ENCODE measurements around the gene IL4I1. TPM values are rescaled to one million over a fixed set of nuclear protein-coding genes. Genes with fewer than 3 reads are reported as not detected.

The IL4I1 gene
- polyA plus RNA-seq, 3 donors, result 5.6 to 7.6 (median 7.0) TPM

GRCh38 chr19:49890349-49891311 lies 6.1 kb downstream of the IL4I1 start:
- Histone ChIP-seq H3K9ac (ENCODE audit: insufficient read depth, low read length, poor library complexity, severe bottlenecking) (no peak overlapping the region), H2AFZ (ENCODE audit: insufficient read depth, low read depth, low read length, poor library complexity, severe bottlenecking) (peak overlapping the region; percentile 63), H4K20me1 (ENCODE audit: insufficient read depth, low read length) (peaks cover 15% of the 10 kb centered on the region), H3K36me3 (replicated peaks in 1 of 2; ENCODE audit: control insufficient read depth in 1 of 2, insufficient read depth in 2 of 2, low read length in 2 of 2) (no peaks in the 10 kb centered on the region), H3K4me3 (replicated peaks in 1 of 3; ENCODE audit: low read depth in 2 of 3, low read length in 3 of 3) (peak overlapping the region; percentile 5 to 65 (median 16)), H3K27me3 (ENCODE audit: control insufficient read depth in 2 of 2, insufficient read depth in 2 of 2, low read length in 2 of 2) (peaks cover 0 to 9% of the 10 kb centered on the region in 2 donors), H3K79me2 (ENCODE audit: insufficient read depth, low read length) (no peaks in the 10 kb centered on the region), H3K4me2 (replicated peaks; ENCODE audit: extremely low read depth, low read length, poor library complexity, severe bottlenecking) (peak overlapping the region; percentile 81), H3K9me3 (replicated peaks in 1 of 2; ENCODE audit: control insufficient read depth in 1 of 2, insufficient read depth in 1 of 2, low read length in 2 of 2) (no peaks in the 10 kb centered on the region), H3K27ac (ENCODE audit: low read depth in 1 of 2, low read length in 2 of 2) (no peak overlapping the region), H3K4me1 (ENCODE audit: control insufficient read depth in 1 of 2, insufficient read depth in 2 of 2, low read length in 2 of 2) (peaks cover 21 to 23% of the 10 kb centered on the region in 2 donors)
- Mint-ChIP-seq H3K27ac (peak overlapping the region in 5 of 7 donors; percentile 24 to 78 (median 46)), H3K4me3 (peak overlapping the region; percentile 75 to 82), H3K36me3 (peaks cover 19 to 31% of the 10 kb centered on the region in 2 donors), H3K27me3 (ENCODE audit: low read depth in 3 of 3) (peaks cover 19 to 48% (median 30%) of the 10 kb centered on the region in 3 donors), H3K9me3 (peaks cover 0 to 7% (median 0%) of the 10 kb centered on the region in 7 donors), H3K4me1 (peaks cover 27% of the 10 kb centered on the region)
- intact Hi-C loops (cut with micrococcal nuclease), result no loop called here
- no peak for DNase-seq
- WGBS (ENCODE audit: insufficient coverage), result 24% methylated on average over 58 of the region's 69 CpGs
- TF ChIP-seq CTCF (IDR thresholded peaks at IDR 0.05), result peak; percentile 55

- H3K27ac ChIP-seq (ENCODE audit: low read depth in 1 of 2, low read length in 2 of 2), result no peak overlapping the region
- peaks cover 0 to 9% of the 10 kb centered on the region in 2 donors for H3K27me3 ChIP-seq (ENCODE audit: control insufficient read depth in 2 of 2, insufficient read depth in 2 of 2, low read length in 2 of 2)
- peak overlapping the region; percentile 81 for H3K4me2 ChIP-seq (replicated peaks; ENCODE audit: extremely low read depth, low read length, poor library complexity, severe bottlenecking)
- TF ChIP-seq CTCF (IDR thresholded peaks at IDR 0.05), result peak; percentile 94
- peaks cover 15% of the 10 kb centered on the region for H4K20me1 ChIP-seq (ENCODE audit: insufficient read depth, low read length)
- H3K36me3 Mint-ChIP-seq, result peaks cover 27 to 38% of the 10 kb centered on the region in 2 donors
- no peaks in the 10 kb centered on the region for H3K9me3 ChIP-seq (replicated peaks in 1 of 2; ENCODE audit: control insufficient read depth in 1 of 2, insufficient read depth in 1 of 2, low read length in 2 of 2)
- H3K4me3 Mint-ChIP-seq, result peak overlapping the region; percentile 75 to 82
- H3K27me3 Mint-ChIP-seq (ENCODE audit: low read depth in 3 of 3), result peaks cover 21 to 48% (median 30%) of the 10 kb centered on the region in 3 donors
- peak; percentile 79 to 85 (median 84) for DNase-seq
- intact Hi-C loops (cut with micrococcal nuclease), result loop anchor here in 1 of 2 donors (5.0 kb wide), 1 partner anchor 37 kb away; the partner anchor contains the start of genes ATF5 and NUP62
- peaks cover 0 to 7% (median 0%) of the 10 kb centered on the region in 7 donors for H3K9me3 Mint-ChIP-seq
- H3K36me3 ChIP-seq (replicated peaks in 1 of 2; ENCODE audit: control insufficient read depth in 1 of 2, insufficient read depth in 2 of 2, low read length in 2 of 2), result peaks cover 2 to 3% of the 10 kb centered on the region in 2 donors
- peak overlapping the region; percentile 63 for H2AFZ ChIP-seq (ENCODE audit: insufficient read depth, low read depth, low read length, poor library complexity, severe bottlenecking)
- H3K4me1 ChIP-seq (ENCODE audit: control insufficient read depth in 1 of 2, insufficient read depth in 2 of 2, low read length in 2 of 2), result peaks cover 13 to 15% of the 10 kb centered on the region in 2 donors
- H3K4me3 ChIP-seq (replicated peaks in 1 of 3; ENCODE audit: low read depth in 2 of 3, low read length in 3 of 3), result peak overlapping the region; percentile 5 to 65 (median 16)
- WGBS (ENCODE audit: insufficient coverage), result 25% methylated on average over 70 of the region's 71 CpGs
- peaks cover 22% of the 10 kb centered on the region for H3K4me1 Mint-ChIP-seq
- H3K9ac ChIP-seq (ENCODE audit: insufficient read depth, low read length, poor library complexity, severe bottlenecking), result no peak overlapping the region
- H3K27ac Mint-ChIP-seq, result peak overlapping the region in 5 of 7 donors; percentile 24 to 78 (median 46)
- no peaks in the 10 kb centered on the region for H3K79me2 ChIP-seq (ENCODE audit: insufficient read depth, low read length)
Observed at GRCh38 chr19:49889687-49890348, 6.9 kb downstream of the IL4I1 start.
